HG03354 (cell line): ENCODE measurements around the gene ZBP1.
"Not testable (repeated sequence)": the region's sequence is repeated elsewhere in the genome, so short reads cannot be mapped to it uniquely, and the experiment has no call there.

Source experiments
- ATAC-seq: cut with Tn5 transposase; IDR thresholded peaks from one replicate; pipeline ENCODE4 v1.9.1; 2021; ENCODE audit warnings: mild to moderate bottlenecking; ENCODE audit not compliant: unreplicated experiment, poor library complexity, severe bottlenecking

ZBP1 gene

DNA sequence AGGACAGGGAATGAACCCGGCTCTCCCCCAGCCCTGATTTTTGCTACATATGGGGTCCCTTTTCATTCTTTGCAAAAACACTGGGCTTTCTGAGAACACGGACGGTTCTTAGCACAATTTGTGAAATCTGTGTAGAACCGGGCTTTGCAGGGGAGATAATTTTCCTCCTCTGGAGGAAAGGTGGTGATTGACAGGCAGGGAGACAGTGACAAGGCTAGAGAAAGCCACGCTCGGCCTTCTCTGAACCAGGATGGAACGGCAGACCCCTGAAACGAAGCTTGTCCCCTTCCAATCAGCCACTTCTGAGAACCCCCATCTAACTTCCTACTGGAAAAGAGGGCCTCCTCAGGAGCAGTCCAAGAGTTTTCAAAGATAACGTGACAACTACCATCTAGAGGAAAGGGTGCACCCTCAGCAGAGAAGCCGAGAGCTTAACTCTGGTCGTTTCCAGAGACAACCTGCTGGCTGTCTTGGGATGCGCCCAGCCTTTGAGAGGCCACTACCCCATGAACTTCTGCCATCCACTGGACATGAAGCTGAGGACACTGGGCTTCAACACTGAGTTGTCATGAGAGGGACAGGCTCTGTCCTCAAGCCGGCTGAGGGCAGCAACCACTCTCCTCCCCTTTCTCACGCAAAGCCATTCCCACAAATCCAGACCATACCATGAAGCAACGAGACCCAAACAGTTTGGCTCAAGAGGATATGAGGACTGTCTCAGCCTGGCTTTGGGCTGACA, 28.8 kb upstream of the ZBP1 start:
- ATAC-seq, result no peak

DNA sequence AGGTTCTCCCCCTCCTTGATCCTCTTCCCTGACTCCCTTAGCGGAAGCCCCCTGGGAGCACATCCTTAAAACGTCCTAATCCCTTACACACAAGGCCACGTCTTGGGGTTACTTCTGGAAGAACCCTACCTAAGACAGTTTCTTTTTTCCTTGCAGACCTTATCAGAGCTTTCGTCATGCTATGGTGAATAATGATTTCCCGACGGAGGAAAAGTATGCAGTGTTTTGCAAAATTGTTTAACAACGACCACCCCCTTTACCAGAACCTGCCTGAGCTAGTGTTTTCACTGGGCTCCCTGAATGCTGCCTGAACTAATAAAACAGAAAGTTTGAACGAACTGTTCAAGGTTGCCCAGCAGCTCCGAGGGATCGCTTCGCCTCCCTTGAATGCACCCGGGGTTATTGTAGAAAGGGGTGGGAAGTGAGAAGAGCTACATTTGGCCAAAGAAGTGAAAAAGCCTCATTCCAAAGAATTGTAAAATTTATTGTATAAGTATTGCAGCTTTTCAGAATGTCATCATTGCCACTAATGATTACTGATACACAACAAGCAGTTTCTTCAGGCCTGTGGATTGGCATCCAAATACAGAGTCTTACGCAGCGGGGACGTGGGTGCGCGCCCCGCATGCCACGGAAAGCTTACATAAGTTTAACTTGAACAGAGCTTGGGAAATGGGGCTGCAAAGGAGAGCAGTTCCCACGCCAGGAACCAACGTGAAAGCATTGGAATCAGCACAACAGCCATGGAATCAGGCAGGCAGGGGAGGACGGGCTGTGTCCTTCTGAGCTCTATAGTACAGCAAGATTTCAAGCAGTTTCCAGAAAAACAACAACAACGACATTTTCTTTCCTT, 27.9 kb upstream of the ZBP1 start:
- ATAC-seq, result no peak

DNA sequence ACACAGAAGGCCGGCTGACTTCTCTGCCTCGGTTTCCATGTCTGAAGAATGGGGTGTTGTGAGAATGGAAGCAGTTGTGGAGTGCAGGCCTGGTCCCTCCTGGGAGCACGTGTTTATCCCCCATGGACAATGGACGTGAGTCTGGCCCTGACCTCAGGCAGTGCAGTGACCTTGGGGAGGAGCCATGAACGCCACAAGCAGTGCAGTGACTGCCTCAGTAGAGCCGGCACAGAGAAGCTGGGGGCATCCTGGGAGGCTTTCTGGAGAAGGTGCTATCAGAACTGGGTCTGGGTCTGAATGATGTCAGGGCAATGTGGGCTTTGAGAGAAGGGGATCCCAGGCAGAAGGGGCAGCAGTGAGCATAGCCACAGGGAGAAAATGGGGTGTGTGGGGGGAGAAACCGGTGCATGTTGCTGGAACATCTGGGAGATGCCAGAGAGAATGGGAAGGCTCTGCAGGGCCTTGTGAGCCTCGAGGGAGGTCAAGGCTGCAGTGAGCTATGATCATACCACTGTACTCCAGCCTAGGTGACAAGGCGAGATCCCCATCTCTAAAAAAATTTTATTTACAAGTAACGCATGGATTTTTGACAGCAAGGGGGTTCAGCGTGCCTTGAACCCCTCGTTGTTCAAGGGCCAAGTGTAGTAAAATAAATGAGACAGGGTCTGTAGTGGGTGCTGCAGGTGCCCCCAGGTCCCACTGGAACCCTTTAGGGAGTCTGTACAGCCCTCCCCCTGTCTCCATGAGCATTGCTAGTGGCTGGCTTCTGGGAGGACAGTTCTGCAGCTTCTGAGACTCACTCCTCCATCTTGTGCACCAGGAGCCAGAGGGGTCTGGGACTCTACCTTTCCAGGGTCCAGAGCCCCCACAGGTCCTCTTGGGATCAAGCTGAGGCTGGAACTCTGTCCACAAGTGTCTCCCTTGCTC, 27.0 kb upstream of the ZBP1 start:
- ATAC-seq, result no peak

DNA sequence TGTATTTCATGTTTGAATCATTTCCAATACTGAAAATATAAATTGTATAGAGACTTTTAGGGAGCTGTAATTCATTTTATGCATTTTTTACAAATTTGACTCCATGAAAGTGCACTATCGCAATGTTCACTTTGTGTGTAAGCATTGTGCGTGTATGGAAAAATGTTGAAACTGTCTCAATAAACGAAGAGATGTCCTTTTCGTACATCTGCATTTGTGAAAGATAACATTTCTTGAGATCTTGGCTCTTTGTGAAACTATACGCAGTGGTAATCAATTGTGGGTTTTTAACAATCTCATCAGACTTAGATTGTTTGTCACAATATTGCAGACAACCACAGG, 18.6 kb upstream of the ZBP1 start:
- no peak for ATAC-seq

DNA sequence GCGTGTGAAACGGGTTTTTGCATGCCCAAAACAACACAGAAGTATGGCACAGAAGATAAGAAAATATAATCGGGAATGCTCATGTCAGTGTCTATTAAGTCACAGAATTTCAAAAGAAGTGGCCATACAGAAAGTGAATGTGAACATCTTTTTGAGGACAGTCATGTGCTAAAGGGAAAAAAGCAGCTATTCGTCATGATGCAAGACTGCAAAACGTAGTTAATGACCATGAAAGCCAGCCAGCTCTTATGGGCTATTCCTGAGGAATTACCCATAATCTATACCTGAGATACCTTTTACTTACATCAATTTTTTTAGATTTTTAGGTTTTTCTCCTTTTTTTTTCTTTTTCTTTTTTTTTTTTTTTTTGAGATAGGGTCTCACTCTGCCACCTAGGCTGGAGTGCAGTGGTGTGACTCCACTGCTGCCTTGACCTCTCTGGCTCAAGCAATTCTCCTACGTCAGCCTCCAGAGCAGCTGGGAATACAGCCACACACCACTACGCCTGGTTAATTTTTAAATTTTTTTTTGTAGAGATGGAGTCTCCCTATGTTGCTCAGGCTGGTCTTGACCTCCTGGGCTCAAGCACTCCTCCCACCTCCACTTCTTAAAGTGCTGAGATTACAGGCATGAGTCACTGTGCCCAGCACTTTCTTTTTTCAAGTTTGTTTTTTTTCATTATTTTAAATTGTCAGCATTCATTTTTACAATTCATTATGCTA, 18.1 kb upstream of the ZBP1 start:
- no peak for ATAC-seq

DNA sequence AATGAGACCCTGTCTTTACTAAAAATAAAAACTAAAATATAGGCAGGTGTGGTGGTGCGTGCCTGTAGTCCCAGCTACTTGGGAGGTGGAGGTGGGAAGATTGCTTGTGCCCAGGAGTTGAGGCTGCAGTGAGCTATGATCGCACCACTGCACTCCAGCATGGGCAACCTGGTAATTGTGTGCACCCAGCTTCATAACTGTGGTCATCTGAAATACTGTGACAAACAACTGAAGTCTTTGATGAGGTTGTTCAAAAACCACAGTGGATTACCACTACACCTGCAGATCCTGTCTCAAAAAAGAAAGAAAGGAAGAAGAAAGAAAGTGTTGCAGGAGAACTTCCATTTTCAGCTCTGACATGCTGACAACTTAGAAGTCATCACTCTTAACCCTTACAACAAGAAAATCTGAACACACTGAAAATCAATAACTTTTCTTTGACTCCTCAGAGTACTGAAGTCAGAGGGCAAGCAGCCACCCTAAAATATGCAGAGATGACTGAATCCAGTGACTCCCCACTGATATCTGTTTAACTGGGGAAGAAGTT, 13.8 kb upstream of the ZBP1 start:
- ATAC-seq, result no peak

DNA sequence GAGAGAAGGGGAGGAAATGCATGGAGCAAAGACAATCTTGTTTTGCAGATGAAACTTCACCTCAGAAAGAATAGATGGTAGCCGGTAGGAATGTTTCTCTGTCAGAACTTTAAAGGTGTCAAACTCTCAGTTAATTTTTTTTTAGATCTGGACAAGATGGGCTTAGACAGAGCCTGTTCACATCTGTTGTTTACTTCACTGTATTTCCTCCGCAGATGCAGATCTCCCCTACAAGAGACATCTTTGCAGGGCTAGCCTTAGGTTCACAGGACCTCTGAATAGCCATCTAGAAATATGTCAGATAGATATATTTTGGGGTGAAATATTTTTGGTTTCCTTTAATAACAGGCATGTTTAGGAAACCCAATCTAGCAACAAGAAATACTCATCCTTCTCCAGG, 12.1 kb upstream of the ZBP1 start:
- no peak for ATAC-seq

DNA sequence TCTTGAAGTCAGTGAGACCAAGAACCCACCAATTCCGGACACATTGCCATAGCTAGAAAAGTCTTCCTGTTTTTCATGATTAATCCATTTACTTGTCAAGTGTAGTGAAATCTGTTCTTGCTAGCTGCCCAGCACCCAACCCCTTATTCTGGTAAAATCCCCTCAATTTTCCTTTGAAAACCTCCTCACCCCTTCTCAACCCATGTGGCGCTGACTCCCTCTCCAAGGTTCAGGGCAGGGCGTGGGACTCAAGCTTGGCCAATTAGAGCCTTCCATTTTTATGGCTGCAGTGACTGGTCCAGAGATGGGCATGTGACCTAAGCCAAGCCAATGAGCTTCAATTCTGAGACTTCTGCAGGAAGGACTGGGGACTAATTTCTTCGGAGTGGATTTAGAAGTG, 9.8 kb upstream of the ZBP1 start:
- ATAC-seq, result no peak

DNA sequence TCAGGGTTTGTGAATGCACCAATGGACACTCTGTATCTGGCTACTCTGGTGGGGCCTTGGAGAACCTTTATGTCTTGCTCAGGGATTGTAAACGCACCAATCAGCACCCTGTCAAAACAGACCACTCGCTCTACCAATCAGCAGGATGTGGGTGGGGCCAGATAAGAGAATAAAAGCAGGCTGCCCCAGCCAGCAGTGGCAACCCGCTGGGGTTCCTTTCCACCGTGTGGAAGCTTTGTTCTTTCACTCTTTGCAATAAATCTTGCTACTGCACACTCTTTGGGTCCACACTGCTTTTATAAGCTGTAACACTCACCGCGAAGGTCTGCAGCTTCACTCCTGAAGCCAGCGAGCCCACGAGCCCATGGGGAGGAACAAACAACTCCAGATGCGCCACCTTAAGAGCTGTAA, 9.3 kb upstream of the ZBP1 start:
- not testable (repeated sequence) for ATAC-seq

DNA sequence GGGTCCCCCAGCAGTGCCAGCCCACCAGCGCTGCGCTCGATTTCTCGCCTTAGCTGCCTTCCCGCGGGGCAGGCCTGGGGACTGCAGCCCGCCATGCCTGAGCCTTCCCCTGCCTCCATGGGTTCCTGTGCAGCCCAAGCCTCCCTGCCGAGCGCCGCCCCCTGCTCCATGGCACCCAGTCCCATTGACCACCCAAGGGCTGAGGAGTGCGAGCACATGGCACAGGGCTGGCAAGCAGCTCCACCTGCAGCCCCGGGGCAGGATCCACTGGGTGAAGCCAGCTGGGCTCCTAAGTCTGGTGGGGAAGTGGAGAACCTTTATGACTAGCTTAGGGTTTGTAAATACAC, 8.7 kb upstream of the ZBP1 start:
- ATAC-seq, result not testable (repeated sequence)

DNA sequence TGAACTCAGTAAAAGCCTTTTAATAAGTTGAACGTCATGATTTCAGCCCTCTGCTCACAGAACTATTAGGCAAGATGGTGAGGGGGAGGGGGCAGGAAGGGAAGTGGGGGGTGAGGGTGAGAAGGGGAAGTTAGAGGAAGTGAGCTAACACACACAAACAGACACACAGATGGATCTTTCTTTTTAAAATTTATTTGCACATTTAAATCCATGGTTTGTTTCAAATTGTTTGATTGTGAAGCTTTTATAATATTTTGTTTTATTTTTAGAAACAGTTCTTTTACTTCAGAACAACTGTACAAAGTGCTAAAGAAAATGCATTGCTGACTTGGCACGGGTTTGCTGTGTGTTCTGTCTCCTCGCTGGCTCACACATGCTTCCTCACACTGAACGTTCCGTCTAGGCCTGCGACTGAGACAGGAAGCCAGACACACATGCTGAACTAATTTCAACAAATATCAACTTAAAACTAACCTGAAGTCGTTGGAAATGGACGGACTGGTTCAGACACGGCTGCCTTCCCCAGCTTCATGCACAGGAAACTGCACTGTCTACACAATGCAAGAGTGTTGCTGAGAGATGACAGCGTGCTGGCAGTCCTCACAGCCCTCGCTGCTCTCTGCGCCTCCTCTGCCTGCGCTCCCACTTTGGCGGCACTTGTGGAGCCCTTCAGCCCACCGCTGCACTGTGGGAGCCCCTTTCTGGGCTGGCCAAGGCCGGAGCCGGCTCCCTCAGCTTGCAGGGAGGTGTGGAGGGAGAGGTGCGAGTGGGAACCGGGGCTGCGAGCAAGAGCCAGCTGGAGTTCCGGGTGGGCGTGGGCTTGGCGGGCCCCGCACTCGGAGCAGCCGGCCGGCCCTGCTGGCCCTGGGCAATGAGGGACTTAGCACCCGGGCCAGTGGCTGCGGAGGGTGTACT, 8.1 kb upstream of the ZBP1 start:
- ATAC-seq, result peak; percentile 65

DNA sequence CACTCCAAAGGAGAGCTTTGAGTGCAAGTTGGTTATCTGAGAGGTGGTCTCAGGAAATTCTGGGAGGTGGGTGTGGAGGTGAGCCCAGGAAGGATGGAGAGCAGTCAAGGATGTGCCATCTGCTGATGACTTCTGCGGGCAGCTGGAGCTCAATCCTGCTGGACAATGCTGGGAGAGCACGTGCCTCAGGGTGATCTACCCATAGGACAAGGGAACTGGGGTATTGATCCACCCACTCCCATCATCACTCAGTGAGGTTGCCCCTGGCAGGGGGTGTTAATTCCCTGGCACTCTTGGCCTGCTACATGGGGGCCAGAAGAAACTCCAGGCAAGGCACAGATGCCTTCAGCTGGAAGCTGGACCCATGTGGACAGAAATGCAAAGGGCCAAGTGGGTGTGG, 7.1 kb upstream of the ZBP1 start:
- no peak for ATAC-seq

DNA sequence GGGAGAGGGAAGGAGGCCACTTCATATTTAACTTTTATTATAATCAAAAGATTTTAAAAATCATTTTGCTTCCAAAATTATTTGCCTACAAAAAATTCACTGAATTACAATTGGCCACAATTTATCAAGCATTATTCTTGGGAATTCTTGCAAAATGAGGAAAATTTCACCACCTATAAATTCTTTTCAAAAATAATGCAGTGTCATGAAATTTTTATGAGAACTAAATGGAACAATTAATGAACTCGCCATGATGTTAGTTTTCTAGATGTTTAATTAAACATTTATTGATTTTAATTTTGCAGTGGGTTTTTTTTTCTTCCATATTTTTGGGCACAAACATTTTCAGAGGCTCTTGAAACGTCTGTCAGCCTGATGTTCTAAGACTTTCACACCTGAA, 5.8 kb upstream of the ZBP1 start:
- ATAC-seq, result no peak

DNA sequence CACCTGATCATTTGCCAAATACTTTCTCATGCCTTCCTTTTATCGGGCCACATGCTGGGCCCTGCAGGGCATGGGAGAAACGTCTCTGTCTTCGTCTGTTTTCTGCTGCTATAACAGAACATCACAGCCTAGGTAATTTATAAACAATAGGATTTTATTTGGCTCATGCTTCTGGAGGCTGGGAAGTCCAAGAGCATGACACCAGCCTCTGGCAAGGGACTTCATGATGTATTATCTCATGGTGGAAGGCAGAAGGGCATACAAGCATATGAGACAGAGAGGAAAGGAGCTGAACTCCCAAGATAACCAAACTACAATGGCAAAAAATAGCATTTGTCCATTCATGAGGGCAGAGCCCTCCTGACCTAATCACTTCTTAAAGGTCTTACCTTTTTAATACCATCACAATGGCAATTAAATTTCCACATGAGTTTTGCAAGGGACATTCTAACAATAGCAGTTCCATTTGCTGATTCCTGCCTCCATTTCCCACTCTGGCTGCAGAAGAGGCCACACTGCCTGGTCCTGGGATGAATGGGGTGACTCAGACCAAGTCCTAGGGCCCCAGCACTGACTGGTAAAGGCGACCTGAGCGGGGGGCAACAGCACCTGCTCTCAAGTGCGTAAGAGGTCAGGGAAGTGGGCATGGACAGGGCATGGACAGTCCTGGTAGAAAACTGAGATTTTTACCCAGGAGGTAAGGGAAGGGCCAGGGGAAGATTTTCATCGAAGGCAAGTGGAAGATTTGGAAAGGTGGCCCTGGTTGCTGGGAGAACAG, 5.1 kb upstream of the ZBP1 start:
- ATAC-seq, result no peak

DNA sequence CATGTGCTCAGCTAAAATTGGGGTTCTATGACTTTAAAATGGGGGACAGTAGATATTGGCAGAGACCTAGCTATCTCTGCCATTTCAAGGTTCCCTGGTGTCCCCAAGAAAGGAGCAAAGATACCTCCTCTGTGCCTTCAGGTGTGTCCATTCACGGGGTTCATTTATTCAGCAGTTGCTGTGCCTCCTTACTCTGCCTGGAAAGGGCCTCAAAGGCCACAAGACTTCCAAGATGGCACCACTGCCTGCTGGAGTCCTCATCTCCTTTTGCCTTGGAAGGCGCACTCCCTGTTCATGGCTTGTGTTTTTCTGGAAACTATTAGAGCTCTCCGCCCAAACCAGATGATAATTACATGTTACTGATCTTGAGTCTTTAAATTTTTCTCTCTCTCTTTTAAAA, 3.9 kb upstream of the ZBP1 start:
- ATAC-seq, result no peak

DNA sequence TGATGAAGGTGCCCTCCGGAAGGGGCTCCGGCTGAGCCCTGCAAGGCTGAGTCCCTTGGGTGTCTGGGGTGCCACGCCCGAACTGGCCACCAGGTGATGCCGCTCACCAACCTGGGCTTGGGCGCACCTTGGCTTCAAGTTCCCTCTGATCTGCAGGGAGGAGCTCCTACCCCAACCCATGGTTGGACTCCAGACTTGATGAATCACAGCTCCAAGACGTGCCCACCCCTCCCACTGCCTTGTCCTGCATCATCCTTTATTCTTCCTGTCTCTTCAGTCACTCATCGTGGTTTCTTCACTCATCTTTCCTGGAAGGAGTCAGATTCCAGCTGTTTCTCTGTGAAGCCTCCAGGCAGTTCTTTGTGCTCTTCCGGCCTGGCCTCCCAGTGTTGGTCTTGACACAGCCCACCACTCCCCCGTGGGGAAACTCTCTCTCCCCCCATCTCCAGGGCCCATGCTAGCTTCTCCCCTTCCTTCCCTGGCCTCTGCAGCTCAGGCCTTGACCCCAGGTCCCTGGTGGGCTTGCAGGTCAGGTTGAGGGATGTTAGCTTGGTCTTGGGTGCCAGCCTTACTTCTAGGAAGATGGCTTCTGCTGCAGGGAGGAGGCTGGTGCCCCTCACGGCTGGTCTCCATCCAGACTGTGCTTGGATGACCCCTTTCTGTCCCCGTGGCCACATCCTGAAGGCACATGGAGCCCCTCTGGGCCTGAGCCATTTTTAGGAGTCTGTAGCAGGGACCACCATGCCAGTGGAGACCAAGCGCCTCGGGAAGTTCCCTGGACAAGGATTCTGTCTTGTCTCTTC, 2.6 kb upstream of the ZBP1 start:
- no peak for ATAC-seq

DNA sequence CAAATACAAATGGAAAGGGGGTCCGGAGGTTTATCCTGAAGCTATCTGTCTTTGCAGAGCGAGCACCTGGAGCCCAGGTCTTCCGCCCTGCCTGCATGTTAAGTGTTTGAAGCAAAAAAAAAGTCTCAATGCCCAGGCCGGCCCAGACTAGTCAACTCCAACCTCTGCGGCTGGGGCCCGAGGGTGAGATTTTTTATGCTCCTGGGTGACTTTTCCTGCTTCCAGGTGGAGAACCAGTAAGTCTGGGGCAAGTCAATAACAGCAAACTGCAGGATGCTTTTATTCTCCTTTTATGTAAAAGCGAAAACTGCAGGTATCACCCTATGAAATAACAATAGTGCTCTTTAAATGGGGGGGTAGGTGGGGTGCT, 2.0 kb upstream of the ZBP1 start:
- ATAC-seq, result no peak
